ENCODE measurements around the gene DYNC1H1.
"Not testable (repeated sequence)": the region's sequence is repeated elsewhere in the genome, so short reads cannot be mapped to it uniquely, and the experiment has no call there.

The DYNC1H1 gene

DNA sequence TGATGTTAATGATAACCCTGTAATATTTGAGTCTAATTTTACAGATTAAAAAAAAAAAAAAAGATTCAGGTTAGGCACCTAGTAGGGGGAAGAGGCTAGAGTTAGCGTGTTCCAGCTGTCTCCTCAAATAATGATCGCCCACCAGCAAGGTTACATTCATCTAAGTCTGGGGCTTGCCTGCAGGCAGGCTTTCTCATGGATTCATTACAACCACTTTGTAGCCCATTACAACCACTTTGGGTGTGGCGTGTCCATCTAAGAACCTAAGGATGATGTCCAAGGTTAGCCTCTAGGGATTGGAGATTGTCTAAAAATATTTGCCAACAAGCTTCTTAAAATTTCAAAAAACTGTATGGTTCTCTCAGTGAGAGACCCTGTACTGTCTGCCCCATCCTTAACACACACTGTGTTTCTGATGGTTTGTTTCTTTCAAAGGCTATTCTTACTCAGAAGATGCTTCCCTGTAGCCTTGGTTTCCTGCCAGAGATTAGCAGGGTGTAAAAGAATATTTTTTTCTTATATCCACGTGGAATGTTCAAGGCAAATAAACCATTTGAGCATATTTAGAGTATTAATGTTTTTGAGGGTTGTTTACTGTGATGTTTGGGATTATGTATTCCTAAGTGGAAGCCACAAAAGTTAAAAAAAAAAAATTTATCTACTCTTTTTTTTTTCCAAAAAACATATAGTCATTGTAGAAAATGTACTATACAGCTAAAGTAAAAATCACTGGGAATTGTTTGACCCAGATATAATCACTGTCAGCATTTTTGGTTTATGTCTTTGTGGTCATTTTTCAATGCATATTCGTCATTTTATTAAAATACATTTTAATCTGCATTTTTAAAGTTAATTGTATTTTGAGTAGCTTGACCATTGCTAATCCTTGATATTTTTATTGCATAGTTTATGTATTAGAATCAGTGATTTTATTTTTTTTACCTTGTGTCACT, 1.7 kb downstream of the DYNC1H1 start:
- DNase-seq = no peak

GRCh38 chr14:101966742-101967141, 2.4 kb downstream of the DYNC1H1 start:
- no peak for DNase-seq

GRCh38 chr14:101968186-101968585, 3.8 kb downstream of the DYNC1H1 start:
- no peak for DNase-seq

DNA sequence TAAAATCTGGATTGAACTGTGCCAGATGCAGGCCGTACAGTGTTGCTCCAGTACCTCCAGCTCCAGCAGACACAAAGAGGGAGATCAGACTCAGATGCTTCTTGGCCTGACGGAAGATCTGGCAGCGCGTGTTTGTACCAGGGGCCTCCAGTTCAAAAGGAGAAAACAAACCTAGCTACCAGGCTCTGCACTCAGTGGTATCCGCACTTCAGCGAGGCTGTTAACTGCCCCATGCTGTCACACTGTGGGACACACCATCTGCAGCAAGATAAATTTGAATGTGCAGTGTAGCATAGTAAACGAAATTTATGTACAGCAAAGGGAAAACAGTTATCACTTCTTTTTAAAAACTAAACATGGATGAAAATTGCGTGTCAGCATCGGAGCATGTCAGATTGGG, 5.1 kb downstream of the DYNC1H1 start:
- DNase-seq = no peak

DNA sequence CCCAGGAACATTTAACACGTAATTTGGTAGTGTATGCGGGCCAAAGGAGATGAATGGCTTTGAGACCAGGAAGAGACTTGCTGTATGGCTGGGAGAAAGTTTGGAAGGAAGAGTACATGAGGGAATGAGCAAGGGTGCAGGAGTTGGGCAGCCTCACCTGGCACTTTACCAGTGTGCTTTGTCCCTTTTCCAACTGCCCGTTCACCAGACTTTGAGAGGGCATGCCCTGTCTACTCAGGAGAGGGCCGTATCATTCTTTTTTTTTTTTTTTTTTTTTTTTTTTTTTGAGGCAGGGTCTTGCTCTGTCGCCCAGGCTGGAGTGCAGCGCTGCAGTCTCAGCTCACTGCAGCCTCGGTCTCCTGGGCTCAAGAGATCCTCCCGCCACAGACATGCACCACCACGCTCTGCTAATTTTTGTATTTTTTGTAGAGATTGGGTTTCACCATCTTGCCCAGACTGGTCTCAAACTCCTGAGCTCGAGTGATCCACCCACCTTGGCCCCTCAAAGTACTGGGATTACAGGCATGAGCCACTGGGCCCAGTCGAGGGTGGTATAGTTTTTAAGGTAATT, 6.5 kb downstream of the DYNC1H1 start:
- no peak for DNase-seq

DNA sequence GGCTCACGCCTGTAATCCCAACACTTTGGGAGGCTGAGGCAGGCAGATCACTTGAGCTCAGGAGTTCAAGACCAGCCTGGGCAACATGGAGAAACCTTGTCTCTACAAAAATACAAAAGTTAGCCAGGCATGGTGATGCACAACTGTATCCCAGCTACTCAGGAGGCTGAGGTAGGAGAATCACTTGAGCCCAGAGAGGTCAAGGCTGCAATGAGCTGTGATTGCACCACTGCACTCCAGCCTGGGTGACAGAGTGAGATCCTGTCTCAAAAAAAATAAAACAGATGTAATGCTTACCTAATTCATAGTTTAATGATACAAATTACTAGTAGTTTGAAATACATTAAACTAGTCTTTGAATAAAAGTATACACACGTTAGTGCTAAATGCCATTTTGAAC, 7.1 kb downstream of the DYNC1H1 start:
- not testable (repeated sequence) for DNase-seq

DNA sequence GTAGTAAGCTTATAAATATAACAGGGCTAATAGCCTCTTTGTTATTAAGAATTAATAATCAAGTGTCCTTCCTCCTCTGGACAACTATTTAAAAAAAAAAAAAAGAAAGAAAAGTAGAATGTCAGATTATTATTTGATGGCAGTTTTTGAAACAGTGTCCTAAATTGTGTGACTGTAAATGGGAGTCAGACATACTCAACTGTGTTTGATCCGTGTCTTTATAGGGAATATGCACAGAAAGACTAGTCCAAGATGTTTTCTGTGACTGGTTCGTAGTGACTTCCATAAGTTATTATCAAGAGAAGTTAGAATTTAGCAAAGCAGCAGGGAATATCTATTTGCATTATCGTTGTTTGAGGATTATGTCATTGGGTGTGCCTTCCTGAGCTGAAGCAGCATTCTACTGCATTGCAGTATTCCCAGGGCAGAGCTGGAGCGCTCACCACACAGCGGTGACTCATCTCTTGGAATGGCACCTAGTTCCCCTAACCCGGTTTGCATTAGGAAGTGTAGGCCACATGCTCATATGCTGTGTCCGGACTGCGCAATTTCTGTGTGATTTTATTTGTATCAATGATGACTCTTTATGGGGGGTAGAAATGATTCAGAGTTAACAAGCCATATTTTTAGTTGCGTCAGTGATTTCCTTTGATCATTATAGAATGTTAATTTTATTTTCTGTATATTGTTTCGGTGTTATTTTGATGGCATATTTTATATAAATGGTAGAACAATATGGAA, 7.9 kb downstream of the DYNC1H1 start:
- DNase-seq = peak; percentile 89

DNA sequence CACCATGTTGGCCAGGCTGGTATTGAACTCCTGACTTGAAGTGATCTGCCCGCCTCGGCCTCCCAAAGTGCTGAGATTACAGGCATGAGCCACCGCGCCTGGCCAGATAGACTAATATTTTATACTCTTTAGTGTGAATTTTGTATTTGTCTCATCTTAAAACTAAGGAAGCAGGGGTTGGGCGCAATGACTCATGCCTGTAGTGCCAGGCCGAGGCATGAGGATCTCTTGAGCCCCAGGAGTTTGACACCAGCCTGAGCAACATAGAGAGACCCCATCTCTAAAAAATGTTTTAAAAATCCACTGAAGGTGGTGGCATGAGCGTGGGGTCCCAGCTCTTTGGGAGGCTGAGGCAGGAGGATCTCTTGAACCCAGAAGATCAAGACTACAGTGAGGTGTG, 9.0 kb downstream of the DYNC1H1 start:
- no peak for DNase-seq

- DNase-seq = no peak
These were observed 10.9 kb downstream of the DYNC1H1 start for GRCh38 chr14:101975231-101975630.

DNA sequence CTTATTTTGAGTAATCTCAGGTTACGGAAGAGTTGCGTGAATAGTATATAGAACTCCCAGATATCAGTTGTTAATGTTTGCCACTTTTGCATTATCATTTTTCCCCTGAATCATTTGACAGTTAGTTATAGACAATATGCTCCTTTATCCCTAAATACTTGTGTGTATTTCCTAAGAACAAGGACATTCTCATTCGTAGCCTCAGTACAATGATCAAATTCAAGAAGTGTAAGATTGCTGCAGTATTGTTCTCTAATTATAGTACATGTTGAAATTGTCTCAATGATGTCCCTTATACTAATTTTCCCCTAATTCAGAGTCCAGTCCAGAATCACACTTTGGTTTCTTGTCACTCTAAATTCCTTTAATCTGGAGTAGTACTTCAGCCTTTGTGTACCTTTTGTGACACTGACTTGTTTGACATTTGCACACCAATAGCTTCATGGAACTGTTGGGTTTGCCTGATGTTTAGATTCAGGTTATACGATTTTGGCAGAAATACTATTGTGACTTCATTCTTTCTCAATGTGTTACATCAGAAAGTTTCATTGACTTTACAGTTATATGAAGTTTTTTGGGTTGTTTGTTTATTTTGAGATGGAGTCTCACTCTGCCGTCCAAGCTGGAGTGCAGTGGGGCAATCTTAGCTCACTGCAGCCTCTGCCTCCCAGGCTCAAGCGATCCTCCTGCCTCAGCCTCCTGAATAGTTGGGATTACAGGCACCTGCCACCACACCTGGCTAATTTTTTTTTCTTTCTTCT, 13.1 kb downstream of the DYNC1H1 start:
- no peak for DNase-seq

DNA sequence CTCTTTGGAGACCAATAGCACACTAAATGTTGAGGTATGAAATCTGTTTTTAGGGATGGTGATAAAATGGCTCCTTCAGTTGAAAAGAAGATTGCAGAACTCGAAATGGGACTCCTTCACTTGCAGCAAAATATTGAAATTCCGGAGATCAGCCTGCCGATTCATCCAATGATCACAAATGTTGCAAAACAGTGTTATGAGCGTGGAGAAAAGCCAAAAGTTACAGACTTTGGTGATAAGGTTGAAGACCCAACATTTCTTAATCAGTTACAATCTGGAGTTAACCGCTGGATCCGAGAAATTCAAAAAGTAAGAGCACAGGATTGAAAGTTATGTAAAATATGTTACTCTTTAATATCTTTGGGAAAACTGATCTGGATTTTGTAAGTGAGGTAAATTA, 15.3 kb downstream of the DYNC1H1 start:
- DNase-seq = no peak

DNA sequence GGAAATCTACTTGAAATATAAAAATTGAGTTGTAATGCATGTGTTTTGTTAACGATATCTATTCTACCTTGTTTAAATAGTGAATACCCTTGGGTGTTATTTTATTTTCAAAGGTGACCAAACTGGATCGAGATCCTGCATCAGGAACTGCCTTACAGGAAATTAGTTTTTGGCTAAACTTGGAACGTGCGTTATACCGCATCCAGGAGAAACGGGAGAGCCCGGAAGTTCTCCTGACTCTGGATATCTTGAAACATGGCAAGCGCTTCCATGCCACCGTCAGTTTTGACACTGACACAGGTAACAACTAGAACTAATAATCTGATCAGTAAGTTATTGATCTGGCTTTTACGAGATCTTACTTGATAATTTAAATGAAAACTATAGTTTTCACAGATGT, 15.9 kb downstream of the DYNC1H1 start:
- no peak for DNase-seq

GRCh38 chr14:101980700-101981099, 16.3 kb downstream of the DYNC1H1 start:
- DNase-seq = no peak

GRCh38 chr14:101982621-101983020, 18.2 kb downstream of the DYNC1H1 start:
- no peak for DNase-seq

- not testable (repeated sequence) for DNase-seq
These were observed 20.5 kb downstream of the DYNC1H1 start for GRCh38 chr14:101984831-101985230.

DNA sequence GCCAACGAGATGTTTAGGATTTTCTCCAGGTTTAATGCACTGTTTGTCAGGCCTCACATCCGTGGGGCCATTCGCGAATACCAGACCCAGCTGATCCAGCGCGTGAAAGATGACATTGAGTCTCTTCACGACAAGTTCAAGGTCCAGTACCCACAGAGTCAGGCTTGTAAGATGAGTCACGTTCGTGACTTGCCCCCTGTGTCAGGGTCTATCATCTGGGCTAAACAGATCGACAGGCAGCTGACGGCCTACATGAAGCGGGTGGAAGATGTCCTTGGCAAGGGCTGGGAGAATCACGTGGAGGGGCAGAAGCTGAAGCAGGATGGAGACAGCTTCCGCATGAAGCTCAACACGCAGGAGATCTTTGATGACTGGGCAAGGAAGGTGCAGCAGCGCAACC, 21.6 kb downstream of the DYNC1H1 start:
- DNase-seq = no peak

GRCh38 chr14:101986953-101987352, 22.6 kb downstream of the DYNC1H1 start:
- no peak for DNase-seq

DNA sequence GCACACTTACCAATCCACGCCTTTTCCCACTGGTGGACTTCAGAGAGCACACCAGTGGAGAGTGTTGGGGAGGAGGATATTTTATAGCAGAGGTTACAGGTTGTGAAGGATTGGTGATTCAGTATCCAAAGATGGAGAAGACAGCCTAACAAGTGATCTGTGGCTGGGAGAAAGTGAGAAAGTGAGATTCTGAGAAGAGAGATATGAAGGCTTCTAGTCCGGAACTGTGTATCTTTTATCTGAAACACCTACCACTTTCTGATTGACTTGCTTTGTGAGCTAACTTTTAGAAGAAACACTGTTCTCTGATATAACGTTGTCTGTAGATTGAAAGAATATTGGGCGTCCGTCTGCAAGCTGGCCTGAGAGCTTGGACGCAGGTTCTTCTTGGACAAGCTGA, 24.0 kb downstream of the DYNC1H1 start:
- no peak for DNase-seq

- DNase-seq = no peak
These were observed 27.0 kb downstream of the DYNC1H1 start for GRCh38 chr14:101991352-101991751.

GRCh38 chr14:101992708-101993107, 28.3 kb downstream of the DYNC1H1 start:
- DNase-seq = no peak

DNA sequence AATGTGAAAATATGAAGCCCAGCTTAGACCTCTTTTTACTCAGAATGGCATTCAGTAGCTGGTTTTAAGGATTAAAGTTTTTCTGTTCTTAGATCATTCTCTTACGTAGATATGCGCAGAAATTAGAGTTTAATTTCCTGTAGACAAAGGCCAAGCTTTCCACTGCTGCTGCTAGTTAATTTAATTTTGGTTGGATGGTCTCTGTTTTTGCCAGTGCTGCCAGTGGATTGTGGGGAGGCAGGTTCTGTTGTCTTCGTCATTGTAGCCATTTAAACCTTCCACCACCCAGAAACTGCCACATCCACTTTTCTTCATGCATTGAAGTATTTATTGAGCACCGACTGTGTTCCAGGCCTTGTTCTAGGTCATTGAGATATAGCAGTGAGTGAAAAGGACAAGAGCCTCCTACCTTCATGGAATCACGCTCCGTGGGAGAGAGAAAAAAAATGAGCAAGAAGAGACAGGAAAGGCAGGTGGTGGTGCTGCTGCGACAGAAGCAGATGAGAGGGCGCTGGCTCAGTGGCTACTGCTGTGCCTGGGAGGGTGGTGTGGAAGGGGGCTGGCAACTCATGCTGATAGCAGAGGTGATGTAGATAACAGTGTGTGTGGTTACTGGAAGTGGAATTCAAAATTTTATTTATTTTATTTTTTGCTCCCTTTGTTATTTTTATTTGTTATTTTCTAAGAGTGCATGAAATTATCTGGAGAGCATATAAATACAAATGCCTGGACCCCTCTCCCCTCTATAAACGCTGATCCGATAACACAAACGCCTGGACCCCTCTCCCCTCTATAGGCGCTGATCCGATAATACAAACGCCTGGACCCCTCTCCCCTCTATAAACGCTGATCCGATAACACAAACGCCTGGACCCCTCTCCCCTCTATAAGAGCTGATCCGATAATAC, 33.3 kb downstream of the DYNC1H1 start:
- DNase-seq = no peak

- DNase-seq = no peak
These were observed 36.5 kb downstream of the DYNC1H1 start for GRCh38 chr14:102000902-102001301.
